NB4 (cell line): ENCODE measurements around the gene BICRAL.

Experiments
- CTCF ChIP-seq: IDR thresholded peaks from one replicate; pipeline ENCODE4 v1.5.1; 2012; ENCODE audit warnings: low read depth, low read length
- MAX ChIP-seq: IDR thresholded peaks from 2 replicates; pipeline ENCODE4 v1.6.1; 2011; ENCODE audit warnings: low read depth, low read length
- MYC ChIP-seq: IDR thresholded peaks from 2 replicates; pipeline ENCODE4 v1.6.1; 2011; ENCODE audit warnings: low read depth, low read length
- POLR2A ChIP-seq: IDR thresholded peaks from 2 replicates; pipeline ENCODE4 v1.6.1; 2011; ENCODE audit warnings: mild to moderate bottlenecking; ENCODE audit not compliant: insufficient read length; ENCODE audit errors: extremely low read depth

DNA sequence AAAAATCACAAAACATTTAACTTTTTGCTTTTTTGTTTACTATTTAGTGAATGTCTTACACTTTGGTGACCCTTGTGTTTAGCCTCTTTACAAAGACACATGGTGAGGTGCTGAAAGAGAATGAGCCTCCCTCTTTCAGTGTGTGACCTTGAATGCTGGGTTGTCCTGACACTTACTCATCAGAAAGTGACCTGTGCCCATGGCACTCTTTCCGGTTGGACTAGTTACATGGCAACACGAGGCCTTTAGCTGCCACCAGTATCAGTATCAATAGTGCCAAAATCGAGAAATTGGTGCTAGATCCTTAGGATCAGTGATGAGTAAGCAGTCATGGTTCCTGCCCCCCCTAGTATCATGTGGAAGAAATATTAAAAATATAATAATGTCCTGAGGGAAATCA, 95.8 kb downstream of the BICRAL start:
- TF ChIP-seq CTCF (no peak), POLR2A (no peak), MYC (no peak), MAX (no peak)
